HG02943 (cell line): ENCODE measurements around the gene UMAD1.

ENCODE experiments used
- ATAC-seq: cut with Tn5 transposase; IDR thresholded peaks from one replicate; pipeline ENCODE4 v1.9.1; 2021; ENCODE audit warnings: mild to moderate bottlenecking, low read depth, moderate library complexity; ENCODE audit not compliant: unreplicated experiment

The UMAD1 gene

GRCh38 chr7:7718492-7718891 lies 77.9 kb downstream of the UMAD1 start, which contains the start of gene RPA3:
TSS of gene RPA3 (minus strand) at chr7:7718607. CDS start at chr7:7640418, 78,189 bp downstream.
- no peak for ATAC-seq

DNA sequence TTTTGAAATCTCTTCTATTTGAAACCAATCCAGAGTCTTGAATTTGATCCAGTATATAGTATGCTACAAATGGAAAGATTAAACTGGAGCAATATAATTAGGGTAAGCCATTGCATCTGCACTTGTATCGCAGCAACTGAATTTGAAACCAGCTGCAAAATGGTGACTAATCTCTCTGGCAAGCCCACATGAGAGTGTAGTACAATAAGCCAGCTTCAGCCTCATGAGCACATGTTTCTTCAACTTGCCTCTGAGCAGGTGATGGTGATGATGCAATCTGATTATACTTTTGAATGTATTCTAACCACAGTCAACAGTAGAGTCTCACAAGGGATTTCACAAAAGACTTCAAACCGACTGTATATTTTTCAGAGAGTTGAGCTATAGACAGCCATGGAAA lies 78.7 kb downstream of the UMAD1 start:
- ATAC-seq, result peak; percentile 98

DNA sequence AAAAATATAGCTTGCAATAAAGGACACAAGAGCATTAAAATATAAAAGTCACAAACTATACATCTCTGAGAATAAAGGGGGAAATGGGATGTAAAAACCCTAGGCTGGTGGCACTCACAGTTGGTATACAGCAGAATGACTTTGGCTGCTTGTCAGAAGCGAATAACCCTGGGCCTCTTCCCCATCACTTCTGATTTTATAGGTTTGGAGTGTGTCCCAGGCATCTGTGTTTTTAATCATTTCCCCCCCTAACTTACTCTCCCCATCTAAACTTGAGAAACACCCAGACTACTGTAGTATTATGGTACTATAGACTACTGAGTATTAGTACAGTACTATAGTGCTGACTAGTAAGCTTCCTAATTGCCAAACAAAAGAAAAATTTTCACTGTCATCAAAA lies 79.6 kb downstream of the UMAD1 start:
- no peak for ATAC-seq

- ATAC-seq, result no peak
These were observed 80.4 kb downstream of the UMAD1 start for GRCh38 chr7:7720750-7721621.

- no peak for ATAC-seq
These were observed 91.2 kb downstream of the UMAD1 start for GRCh38 chr7:7731732-7732131.

- ATAC-seq, result no peak
These were observed 92.2 kb downstream of the UMAD1 start for GRCh38 chr7:7732621-7733281.

GRCh38 chr7:7736671-7737070 lies 96.1 kb downstream of the UMAD1 start:
- ATAC-seq, result no peak

DNA sequence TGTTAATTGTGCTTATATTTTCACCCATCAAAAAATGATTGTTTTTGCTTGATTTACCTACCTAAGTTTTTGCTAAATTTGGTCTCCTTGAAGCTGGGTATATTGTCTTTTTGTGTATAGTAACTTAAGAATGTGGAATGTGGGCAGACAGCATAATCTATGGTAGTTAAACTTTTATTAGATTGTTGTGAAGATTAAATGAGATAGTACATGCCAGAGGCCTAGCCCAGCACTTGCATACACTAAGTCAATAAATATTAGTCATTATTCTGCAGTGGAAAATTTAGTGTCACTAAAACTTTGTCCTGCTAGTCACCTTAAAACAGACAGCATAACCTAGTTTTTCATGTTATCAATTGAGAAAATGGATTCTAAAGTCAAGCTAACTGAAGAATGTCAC lies 97.1 kb downstream of the UMAD1 start:
- ATAC-seq, result no peak

- ATAC-seq, result no peak
These were observed 97.6 kb downstream of the UMAD1 start for GRCh38 chr7:7738177-7738576.

GRCh38 chr7:7738622-7739021 lies 98.1 kb downstream of the UMAD1 start:
- ATAC-seq, result no peak

- no peak for ATAC-seq
These were observed 98.9 kb downstream of the UMAD1 start for GRCh38 chr7:7739204-7740036.

GRCh38 chr7:7740037-7740355 lies 99.4 kb downstream of the UMAD1 start:
- ATAC-seq, result no peak

GRCh38 chr7:7742223-7742622 lies 101.7 kb downstream of the UMAD1 start:
- no peak for ATAC-seq

- ATAC-seq, result no peak
These were observed 104.7 kb downstream of the UMAD1 start for GRCh38 chr7:7745258-7745657.

GRCh38 chr7:7745966-7746365 lies 105.4 kb downstream of the UMAD1 start:
- no peak for ATAC-seq

DNA sequence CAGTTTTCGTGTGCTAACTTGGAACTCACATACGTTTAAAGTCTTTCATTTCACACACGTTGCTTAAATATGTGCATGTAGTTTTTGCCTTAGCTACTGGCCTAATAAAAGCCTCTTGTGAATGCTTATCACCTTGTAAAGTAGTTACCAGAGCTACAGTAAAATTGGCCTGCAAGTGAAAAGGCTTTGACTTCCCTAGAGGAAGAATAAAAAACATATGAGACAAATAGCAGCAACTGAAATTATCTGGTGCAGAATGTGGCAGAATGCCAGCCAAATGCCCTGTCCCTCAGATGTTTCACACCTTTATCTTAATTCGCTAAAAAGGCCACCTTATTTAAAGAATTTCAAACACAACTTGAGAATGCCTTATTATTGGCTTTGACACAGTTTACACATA lies 105.9 kb downstream of the UMAD1 start:
- no peak for ATAC-seq

GRCh38 chr7:7750571-7751242 lies 110.2 kb downstream of the UMAD1 start:
- ATAC-seq, result no peak

- no peak for ATAC-seq
These were observed 110.9 kb downstream of the UMAD1 start for GRCh38 chr7:7751243-7752092.

- ATAC-seq, result no peak
These were observed 116.0 kb downstream of the UMAD1 start for GRCh38 chr7:7756577-7756976.

DNA sequence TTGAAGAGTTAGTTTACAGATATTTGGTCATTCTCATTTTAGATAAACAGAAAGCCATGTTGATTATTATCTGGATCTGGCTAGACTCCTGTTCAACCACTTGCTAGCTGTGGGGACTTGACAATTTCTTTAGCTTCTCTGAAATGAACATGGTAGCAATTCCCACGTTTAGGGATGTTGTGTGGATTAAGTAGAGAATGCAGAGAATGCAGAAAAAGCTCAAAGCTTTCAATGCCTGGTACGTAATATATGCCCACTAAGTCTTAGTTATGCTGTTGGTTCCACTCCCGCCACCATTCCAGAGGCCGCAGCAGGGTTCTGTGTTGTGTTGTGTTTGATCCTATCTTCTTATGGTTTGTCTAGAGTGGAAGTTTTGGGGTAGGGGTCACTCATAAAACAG lies 117.0 kb downstream of the UMAD1 start:
- ATAC-seq, result no peak
